GM10266 (cell line): ENCODE data around the gene SURF6.

Experiments used
- DNase-seq: peaks from one replicate; pipeline ENCODE4 v3.0.0; 2012; ENCODE audit errors: extremely low spot score
- CTCF ChIP-seq: IDR thresholded peaks from 2 replicates; pipeline ENCODE4 v1.5.1; 2012; ENCODE audit warnings: mild to moderate bottlenecking, low read depth; ENCODE audit not compliant: control insufficient read depth, insufficient read depth; ENCODE audit errors: missing control alignments

SURF6 gene

GRCh38 chr9:133357656-133358055 is 21.7 kb upstream of the SURF6 start:
- no peak for TF ChIP-seq CTCF

GRCh38 chr9:133356391-133357091 is 20.6 kb upstream of the SURF6 start, which contains the start of the genes SURF1 and SURF2:
TSS of gene SURF1 (minus strand) at chr9:133356487. CDS start at chr9:133356453, 34 bp downstream.
TSS of gene SURF2 (plus strand) at chr9:133356550. CDS start at chr9:133356593, 43 bp downstream.
- TF ChIP-seq CTCF = peak; percentile 20
- peak; percentile 96 for DNase-seq

More at GRCh38 chr9:133357656-133358055, 21.7 kb upstream of the SURF6 start:
- DNase-seq = no peak

GRCh38 chr9:133355881-133356357 is 19.9 kb upstream of the SURF6 start:
- no peak for TF ChIP-seq CTCF
- no peak for DNase-seq

- no peak for TF ChIP-seq CTCF
Observed at GRCh38 chr9:133354766-133355165, 18.8 kb upstream of the SURF6 start.

GRCh38 chr9:133353548-133353947 is 17.6 kb upstream of the SURF6 start:
- TF ChIP-seq CTCF = no peak
- DNase-seq = no peak

More at GRCh38 chr9:133354766-133355165, 18.8 kb upstream of the SURF6 start:
- no peak for DNase-seq

- no peak for TF ChIP-seq CTCF
- DNase-seq = no peak
Observed at GRCh38 chr9:133352635-133353340, 16.8 kb upstream of the SURF6 start.
